ENCODE measurements around the gene C1orf21.

DNA sequence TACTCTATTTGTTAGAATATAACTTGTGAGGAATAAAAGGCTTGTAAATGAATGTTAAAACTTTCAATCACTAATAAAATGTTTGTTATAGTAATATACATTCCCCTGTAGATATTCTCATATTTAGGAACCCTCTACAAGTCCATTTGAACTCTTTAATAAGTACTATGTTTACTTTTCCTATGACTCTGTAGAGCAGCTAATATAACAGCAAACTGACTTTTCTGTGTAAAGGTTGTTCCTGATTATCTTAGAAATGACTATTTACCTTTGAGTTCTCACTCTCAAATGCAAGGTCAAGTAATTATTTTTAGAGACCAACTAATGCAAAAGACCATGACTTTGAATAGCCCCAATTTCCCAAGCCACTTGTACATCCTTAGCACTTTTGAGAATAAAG is 130.3 kb downstream of the C1orf21 start:
- TF ChIP-seq, protein P1, sequence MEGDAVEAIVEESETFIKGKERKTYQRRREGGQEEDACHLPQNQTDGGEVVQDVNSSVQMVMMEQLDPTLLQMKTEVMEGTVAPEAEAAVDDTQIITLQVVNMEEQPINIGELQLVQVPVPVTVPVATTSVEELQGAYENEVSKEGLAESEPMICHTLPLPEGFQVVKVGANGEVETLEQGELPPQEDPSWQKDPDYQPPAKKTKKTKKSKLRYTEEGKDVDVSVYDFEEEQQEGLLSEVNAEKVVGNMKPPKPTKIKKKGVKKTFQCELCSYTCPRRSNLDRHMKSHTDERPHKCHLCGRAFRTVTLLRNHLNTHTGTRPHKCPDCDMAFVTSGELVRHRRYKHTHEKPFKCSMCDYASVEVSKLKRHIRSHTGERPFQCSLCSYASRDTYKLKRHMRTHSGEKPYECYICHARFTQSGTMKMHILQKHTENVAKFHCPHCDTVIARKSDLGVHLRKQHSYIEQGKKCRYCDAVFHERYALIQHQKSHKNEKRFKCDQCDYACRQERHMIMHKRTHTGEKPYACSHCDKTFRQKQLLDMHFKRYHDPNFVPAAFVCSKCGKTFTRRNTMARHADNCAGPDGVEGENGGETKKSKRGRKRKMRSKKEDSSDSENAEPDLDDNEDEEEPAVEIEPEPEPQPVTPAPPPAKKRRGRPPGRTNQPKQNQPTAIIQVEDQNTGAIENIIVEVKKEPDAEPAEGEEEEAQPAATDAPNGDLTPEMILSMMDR (IDR thresholded peaks at IDR 0.05): no peak
- TF ChIP-seq POLR2A (IDR thresholded peaks at IDR 0.05): no peak

All from Peyer's patch (tissue), 4 donors.